Ovary (tissue), 9 donors: ENCODE data around the gene ETV5. TPM values are rescaled to one million over a fixed set of nuclear protein-coding genes. Genes with fewer than 3 reads are reported as not detected.
"Not testable (repeated sequence)": the region's sequence is repeated elsewhere in the genome, so short reads cannot be mapped to it uniquely, and the experiment has no call there.

Source experiments
- DNase-seq, 5 donors: peaks; one replicate each; pipeline ENCODE4 v3.0.0-alpha.2; 2019 to 2020
- H3K27ac ChIP-seq, 2 donors: fragments of 200-600 bp; one replicate each; pipeline versions ENCODE4 v1.5.1 to v1.8.0; 2019 to 2022
- H3K27me3 ChIP-seq: fragments of 200-600 bp; one replicate; pipeline ENCODE4 v1.8.0; 2022
- H3K36me3 ChIP-seq: fragments of 200-600 bp; sonication (generic); one replicate; pipeline ENCODE4 v1.5.1; 2019
- H3K4me1 ChIP-seq: one replicate; pipeline ENCODE4 v1.8.1; 2013; ENCODE audit warnings: mild to moderate bottlenecking, moderate library complexity; ENCODE audit not compliant: insufficient read depth
- H3K4me3 ChIP-seq: fragments of 200-600 bp; sonication (generic); one replicate; pipeline ENCODE4 v1.5.1; 2017
- H3K9me3 ChIP-seq, 2 donors: fragments of 200-600 bp in 1 of 2; sonication (generic) in 1 of 2; one replicate each; pipeline versions ENCODE4 v1.5.1 to v1.8.1; 2013 to 2019; ENCODE audit warnings: mild to moderate bottlenecking in 1 of 2, moderate library complexity in 1 of 2
- EP300 ChIP-seq: sonication (generic); formaldehyde crosslinking; IDR thresholded peaks from one replicate; pipeline ENCODE4 v1.6.1; 2017; ENCODE audit warnings: antibody characterized with exemption
- POLR2A ChIP-seq: fragments of 450-650 bp; IDR thresholded peaks from one replicate; pipeline ENCODE4 v1.6.1; 2017; ENCODE audit warnings: antibody characterized with exemption, mild to moderate bottlenecking, moderate library complexity
- WGBS, 3 donors: extraction: QIAGEN DNeasy Blood & Tissue Kit in 1 of 3; methylation state at CpG; one replicate each; pipeline versions ENCODE4 v1.1.5 to v1.1.7; 2013 to 2017; 5-methylcytosine and 5-hydroxymethylcytosine counted together
- intact Hi-C, 4 donors: fragments of 100-400 bp; cut with DNase I; formaldehyde crosslinking; loops; one replicate each; pipeline versions ENCODE4 v1.11.0 to v1.15.1; 2022 to 2023
- polyA plus RNA-seq, 2 donors: library from polyadenylated mRNA; stranded (reverse); fragments of 200-250 nt in 1 of 2; fragments of 350-450 nt in 1 of 2; fragmentation: Illumina TruSeq in 1 of 2; extraction: RNeasy Lipid Tissue Mini Kit (QIAGEN cat#74804) in 1 of 2; gene quantifications; one replicate each; pipeline ENCODE4 v1.2.3, GENCODE V29; 2013 to 2014
- total RNA-seq, 7 donors: library from RNA; depleted of rRNA in 2 of 7; stranded (reverse); fragments of >200 nt in 2 of 7; fragmentation: NEBNext Ultra II Directional in 3 of 7; extraction: Animal tissue kit (Norgen Biotek cat#: 25700) in 3 of 7; gene quantifications; one replicate each; pipeline versions ENCODE4 v1.1.0 to v1.2.4, GENCODE V29; 2016 to 2023
- TF ChIP-seq, protein P1 (sequence below), 3 donors: fragments of 450-650 bp in 2 of 3; fragments of 200-600 bp in 1 of 3; IDR thresholded peaks; one replicate each; pipeline versions ENCODE4 v1.5.1 to v1.8.0; 2016 to 2022; ENCODE audit warnings: antibody characterized with exemption in 3 of 3, mild to moderate bottlenecking in 1 of 3
- donor health status: DM: no; HTN: no; CAD: no; lungs with moderate emphysema.
- donor health status: DM: no; HTN: no; CAD: no.
- donor health status: Bipolar disorder and iron deficiency.
- donor health status: DM: yes; HTN: yes; CAD: no.
- donor health status: DM: no; HTN: no; CAD: no.
- donor health status: DM: yes; HTN: yes; CAD: no.

ETV5 gene
- total and polyA plus RNA-seq, 9 donors = 1.8 to 20.4 (median 6.6) TPM

DNA sequence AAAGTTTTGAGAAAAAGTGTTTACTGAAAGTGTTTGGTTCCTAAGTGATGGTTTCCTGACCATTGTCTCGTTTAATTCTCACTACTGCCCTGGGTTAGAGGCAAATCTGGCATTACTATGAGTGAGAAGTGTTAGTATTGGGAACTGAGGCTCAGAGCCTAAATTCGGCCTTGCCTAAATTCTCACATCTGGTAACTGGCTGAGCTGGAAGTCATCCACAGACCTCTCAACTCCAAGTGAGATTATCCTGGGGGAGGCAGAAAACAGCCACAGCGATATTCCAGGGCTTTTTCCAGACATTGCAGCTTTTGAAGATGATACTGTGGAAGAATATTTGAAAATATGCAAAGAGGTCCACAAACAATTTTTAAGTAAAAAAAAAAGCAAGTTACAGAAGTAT, 86.0 kb downstream of the ETV5 start:
- no peaks in the 10 kb centered on the region for H3K4me1 ChIP-seq
- intact Hi-C loops = no loop called here
- no peaks in the 10 kb centered on the region for H3K9me3 ChIP-seq
- H3K27me3 ChIP-seq = no peaks in the 10 kb centered on the region
- DNase-seq = no peak
- H3K4me3 ChIP-seq = no peak overlapping the region
- no peak overlapping the region for H3K27ac ChIP-seq
- H3K36me3 ChIP-seq = no peaks in the 10 kb centered on the region
- TF ChIP-seq EP300 (no peak), POLR2A (no peak)
- TF ChIP-seq, protein P1, sequence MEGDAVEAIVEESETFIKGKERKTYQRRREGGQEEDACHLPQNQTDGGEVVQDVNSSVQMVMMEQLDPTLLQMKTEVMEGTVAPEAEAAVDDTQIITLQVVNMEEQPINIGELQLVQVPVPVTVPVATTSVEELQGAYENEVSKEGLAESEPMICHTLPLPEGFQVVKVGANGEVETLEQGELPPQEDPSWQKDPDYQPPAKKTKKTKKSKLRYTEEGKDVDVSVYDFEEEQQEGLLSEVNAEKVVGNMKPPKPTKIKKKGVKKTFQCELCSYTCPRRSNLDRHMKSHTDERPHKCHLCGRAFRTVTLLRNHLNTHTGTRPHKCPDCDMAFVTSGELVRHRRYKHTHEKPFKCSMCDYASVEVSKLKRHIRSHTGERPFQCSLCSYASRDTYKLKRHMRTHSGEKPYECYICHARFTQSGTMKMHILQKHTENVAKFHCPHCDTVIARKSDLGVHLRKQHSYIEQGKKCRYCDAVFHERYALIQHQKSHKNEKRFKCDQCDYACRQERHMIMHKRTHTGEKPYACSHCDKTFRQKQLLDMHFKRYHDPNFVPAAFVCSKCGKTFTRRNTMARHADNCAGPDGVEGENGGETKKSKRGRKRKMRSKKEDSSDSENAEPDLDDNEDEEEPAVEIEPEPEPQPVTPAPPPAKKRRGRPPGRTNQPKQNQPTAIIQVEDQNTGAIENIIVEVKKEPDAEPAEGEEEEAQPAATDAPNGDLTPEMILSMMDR (IDR thresholded peaks at IDR 0.05) = no peak
- WGBS, 3 donors = 15 to 16% (median 16%) methylated on average over 3 of the region's 3 CpGs

DNA sequence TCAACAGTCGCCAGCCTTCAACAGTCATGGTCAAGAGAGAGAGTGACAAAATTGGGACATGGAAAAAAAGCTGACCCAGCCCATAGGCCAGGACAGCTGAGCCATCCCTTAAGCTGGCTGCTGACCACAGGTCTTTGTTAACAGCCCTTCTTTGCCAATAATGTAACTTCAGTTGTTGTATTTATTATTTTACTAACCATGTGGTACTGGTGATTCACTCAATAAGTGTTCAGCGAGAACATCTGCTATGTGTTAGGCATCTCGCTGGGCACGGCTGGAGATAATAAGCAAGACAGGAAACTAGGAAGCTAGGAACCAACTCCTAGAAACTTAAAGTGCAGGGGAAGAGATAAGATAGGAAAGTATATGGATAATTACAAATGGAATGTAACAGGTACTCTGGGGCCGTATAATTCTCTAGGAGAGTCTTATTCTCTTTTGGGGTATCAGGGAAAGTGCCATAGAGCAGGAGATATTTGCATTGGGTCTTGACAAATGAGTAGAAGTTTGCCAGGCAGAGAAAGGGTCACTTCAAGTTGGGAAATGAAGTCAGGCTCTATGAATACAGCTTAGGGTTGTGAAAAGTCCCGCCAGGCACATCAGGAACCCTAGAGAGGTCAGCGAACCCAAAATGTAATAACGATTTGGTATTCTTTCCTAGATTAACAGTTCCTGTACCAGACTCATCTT, 87.1 kb downstream of the ETV5 start:
- Histone ChIP-seq H3K27ac (no peak overlapping the region), H3K9me3 (no peaks in the 10 kb centered on the region), H3K4me1 (no peaks in the 10 kb centered on the region), H3K4me3 (no peak overlapping the region), H3K27me3 (no peaks in the 10 kb centered on the region), H3K36me3 (no peaks in the 10 kb centered on the region)
- TF ChIP-seq, protein P1 (IDR thresholded peaks at IDR 0.05) = no peak
- no peak for TF ChIP-seq POLR2A
- no peak for TF ChIP-seq EP300
- intact Hi-C loops = no loop called here
- no peak for DNase-seq
- 54 to 62% (median 61%) methylated on average over 8 of the region's 8 CpGs for WGBS, 3 donors

DNA sequence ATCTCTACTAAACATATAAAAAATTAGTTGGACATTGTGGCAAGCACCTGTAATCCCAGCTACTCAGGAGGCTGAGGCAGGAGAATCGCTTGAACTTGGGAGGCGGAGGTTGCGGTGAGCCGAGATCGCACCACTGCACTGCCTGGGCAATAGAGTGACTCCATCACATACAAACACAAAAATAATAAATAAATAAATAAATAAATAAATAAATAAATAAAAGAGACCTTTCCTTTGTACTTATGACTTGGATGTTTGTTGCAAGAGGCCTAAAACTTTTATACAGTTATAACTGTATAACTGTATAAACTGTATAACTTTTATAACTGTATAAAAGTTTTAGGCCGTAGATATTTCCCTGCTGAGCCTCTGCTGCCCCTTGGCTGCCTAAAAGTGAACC, 87.6 kb downstream of the ETV5 start:
- DNase-seq, H3K4me3 ChIP-seq, H3K4me1 ChIP-seq, H3K9me3 ChIP-seq, H3K27me3 ChIP-seq, H3K36me3 ChIP-seq, H3K27ac ChIP-seq, intact Hi-C loops: not testable (repeated sequence)
- WGBS, 3 donors = 88 to 97% (median 95%) methylated on average over 6 of the region's 6 CpGs

DNA sequence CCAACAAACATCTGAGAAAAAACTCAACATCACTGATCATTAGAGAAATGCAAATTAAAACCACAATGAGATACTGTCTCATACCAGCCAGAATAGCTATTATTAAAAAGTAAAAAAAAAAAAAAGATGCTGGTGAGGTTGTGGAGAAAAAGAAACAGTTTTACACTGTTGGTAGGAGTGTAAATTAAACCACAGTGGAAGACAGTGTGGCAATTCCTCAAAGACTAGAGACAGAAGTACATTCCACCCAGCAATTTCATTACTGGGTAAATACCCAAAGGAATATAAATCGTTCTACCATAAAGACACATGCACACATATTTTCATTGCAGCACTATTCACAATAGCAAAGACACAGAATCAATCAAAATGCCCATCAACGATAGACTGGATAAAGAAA, 89.6 kb downstream of the ETV5 start:
- intact Hi-C loops, H3K4me3 ChIP-seq, H3K27ac ChIP-seq, H3K9me3 ChIP-seq, H3K36me3 ChIP-seq, DNase-seq, H3K4me1 ChIP-seq, H3K27me3 ChIP-seq: not testable (repeated sequence)
- 76 to 87% (median 82%) methylated on average over 2 of the region's 2 CpGs for WGBS, 3 donors

DNA sequence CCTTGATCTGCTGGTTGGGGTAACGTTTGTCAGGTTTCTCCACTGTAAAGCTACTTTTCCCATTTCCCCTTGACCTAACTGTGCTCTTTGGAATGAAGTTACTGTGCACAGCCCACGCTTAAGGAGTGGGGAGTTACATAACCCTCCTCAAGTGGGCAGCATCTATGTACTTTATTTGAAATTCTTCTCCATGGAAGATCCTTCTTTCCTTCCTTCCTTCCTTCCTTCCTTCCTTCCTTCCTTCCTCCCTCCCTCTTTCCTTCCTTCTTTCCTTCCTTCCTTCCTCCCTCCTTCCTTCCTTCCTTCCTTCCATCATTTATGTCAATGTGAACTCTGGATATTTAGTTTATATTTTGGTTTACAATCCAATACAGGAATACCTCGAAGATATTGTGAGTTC, 94.0 kb downstream of the ETV5 start:
- intact Hi-C loops = no loop called here
- no peak overlapping the region for H3K4me3 ChIP-seq
- TF ChIP-seq POLR2A (no peak), EP300 (no peak)
- TF ChIP-seq, protein P1 (IDR thresholded peaks at IDR 0.05) = no peak
- no peak overlapping the region for H3K27ac ChIP-seq
- 58 to 66% (median 61%) methylated on average over 3 of the region's 3 CpGs for WGBS, 3 donors
- H3K36me3 ChIP-seq = no peaks in the 10 kb centered on the region
- no peaks in the 10 kb centered on the region for H3K27me3 ChIP-seq
- no peaks in the 10 kb centered on the region for H3K9me3 ChIP-seq
- H3K4me1 ChIP-seq = no peaks in the 10 kb centered on the region
- no peak for DNase-seq
